ENCODE measurements around the gene JHY. TPM values are rescaled to one million over a fixed set of nuclear protein-coding genes. Genes with fewer than 3 reads are reported as not detected.

Gene JHY
- polyA plus RNA-seq, 1 of the 3 experiments (the other 2 are of a cell fraction): 2.9 TPM

- no peak for TF ChIP-seq NFIC (IDR thresholded peaks at IDR 0.05; ENCODE audit: borderline replicate concordance)
- TF ChIP-seq TAF1 (IDR thresholded peaks at IDR 0.05; ENCODE audit: borderline replicate concordance, low read depth, low read length): no peak
- TF ChIP-seq FOXM1 (IDR thresholded peaks at IDR 0.05; ENCODE audit: low read depth): no peak
- TF ChIP-seq USF1 (IDR thresholded peaks at IDR 0.05; ENCODE audit: borderline replicate concordance, low read depth): no peak
- no peak for TF ChIP-seq TEAD4 (IDR thresholded peaks at IDR 0.05; ENCODE audit: borderline replicate concordance, insufficient read depth)
- TF ChIP-seq POLR2AphosphoS5 (IDR thresholded peaks at IDR 0.05; ENCODE audit: low read depth, low read length): no peak
- TF ChIP-seq IRF3 (IDR thresholded peaks at IDR 0.05; ENCODE audit: low read depth, low read length): no peak
- no peak for TF ChIP-seq SMC3 (IDR thresholded peaks at IDR 0.05; ENCODE audit: low read depth, low read length)
- no peak for TF ChIP-seq FOSL2 (IDR thresholded peaks at IDR 0.05; ENCODE audit: borderline replicate concordance, low read depth)
- no peak for TF ChIP-seq MXI1 (IDR thresholded peaks at IDR 0.05; ENCODE audit: low read depth, low read length)
- H3K27ac ChIP-seq (ENCODE audit: low read depth in 2 of 2, low read length in 1 of 2): no peak overlapping the region
- no peak for DNase-seq
- H3K4me1 ChIP-seq (ENCODE audit: control insufficient read depth in 1 of 2, insufficient read depth in 2 of 2, low read depth in 1 of 2, low read length in 1 of 2): no peaks in the 10 kb centered on the region; a peak in 1 of 4 replicates
- H3K9me2 ChIP-seq: no peaks in the 10 kb centered on the region; the same call in 1 of the 2 replicates
- ChIA-PET CTCF (interaction anchor here (1.1 kb wide), 1 partner anchor 12 kb away, joined by 3 read pairs; no protein-coding TSS in a partner anchor), POLR2A (no interaction called here)
- 93% methylated on average over 2 of the region's 2 CpGs for WGBS (ENCODE audit: low lambda C conversion rate)
- H3K9me3 ChIP-seq: no peaks in the 10 kb centered on the region
- H3K36me3 ChIP-seq (replicated peaks in 1 of 2; ENCODE audit: control insufficient read depth in 1 of 2, insufficient read depth in 2 of 2, low read length in 1 of 2): peaks cover 0 to 11% of the 10 kb centered on the region in 2 experiments
- H3F3A ChIP-seq (replicated peaks; ENCODE audit: insufficient read depth): no peaks in the 10 kb centered on the region
- no peaks in the 10 kb centered on the region for H4K20me1 ChIP-seq (ENCODE audit: insufficient read depth)
- H3K4me2 ChIP-seq: no peak overlapping the region
- H3K9ac ChIP-seq: no peak overlapping the region
- H3K79me2 ChIP-seq (ENCODE audit: insufficient read depth): no peaks in the 10 kb centered on the region
- H2AFZ ChIP-seq (ENCODE audit: low read depth): no peak overlapping the region
- H3K4me3 ChIP-seq (ENCODE audit: low read depth in 2 of 2, low read length in 1 of 2): no peak overlapping the region
- H3K27me3 ChIP-seq (ENCODE audit: insufficient read depth): no peaks in the 10 kb centered on the region
These were observed 56.0 kb downstream of the JHY start for GRCh38 chr11:122938557-122938956.

- H3K27ac ChIP-seq (ENCODE audit: low read depth in 2 of 2, low read length in 1 of 2): no peak overlapping the region
- TF ChIP-seq MXI1 (IDR thresholded peaks at IDR 0.05; ENCODE audit: low read depth, low read length): no peak
- TF ChIP-seq SIN3A (IDR thresholded peaks at IDR 0.05; ENCODE audit: borderline replicate concordance, low read depth, low read length): no peak
- TF ChIP-seq, protein P1, sequence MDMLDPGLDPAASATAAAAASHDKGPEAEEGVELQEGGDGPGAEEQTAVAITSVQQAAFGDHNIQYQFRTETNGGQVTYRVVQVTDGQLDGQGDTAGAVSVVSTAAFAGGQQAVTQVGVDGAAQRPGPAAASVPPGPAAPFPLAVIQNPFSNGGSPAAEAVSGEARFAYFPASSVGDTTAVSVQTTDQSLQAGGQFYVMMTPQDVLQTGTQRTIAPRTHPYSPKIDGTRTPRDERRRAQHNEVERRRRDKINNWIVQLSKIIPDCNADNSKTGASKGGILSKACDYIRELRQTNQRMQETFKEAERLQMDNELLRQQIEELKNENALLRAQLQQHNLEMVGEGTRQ (IDR thresholded peaks at IDR 0.05; ENCODE audit: borderline replicate concordance, low read depth, low read length): no peak
- no peak for TF ChIP-seq FOSL2 (IDR thresholded peaks at IDR 0.05; ENCODE audit: borderline replicate concordance, low read depth)
- no peak for TF ChIP-seq NFIC (IDR thresholded peaks at IDR 0.05; ENCODE audit: borderline replicate concordance)
- no peak for TF ChIP-seq USF1 (IDR thresholded peaks at IDR 0.05; ENCODE audit: borderline replicate concordance, low read depth)
- no peak for TF ChIP-seq IRF3 (IDR thresholded peaks at IDR 0.05; ENCODE audit: low read depth, low read length)
- no peak for TF ChIP-seq YY1 (IDR thresholded peaks at IDR 0.05; ENCODE audit: low read depth)
- CTCF ChIA-PET: interaction anchor here (0.9 kb wide), 1 partner anchor 58 kb away, joined by 3 read pairs; no protein-coding TSS in a partner anchor
These were observed 68.7 kb downstream of the JHY start for GRCh38 chr11:122951211-122951610.

More at GRCh38 chr11:122951211-122951610, 68.7 kb downstream of the JHY start:
- no peak overlapping the region for H3K9ac ChIP-seq
- H3K4me3 ChIP-seq (ENCODE audit: low read depth in 2 of 2, low read length in 1 of 2): no peak overlapping the region
- POLR2A ChIA-PET: no interaction called here
- no peaks in the 10 kb centered on the region for H3K9me2 ChIP-seq
- H3K27me3 ChIP-seq (ENCODE audit: insufficient read depth): no peaks in the 10 kb centered on the region
- no peak overlapping the region for H2AFZ ChIP-seq (ENCODE audit: low read depth)
- no peaks in the 10 kb centered on the region for H3F3A ChIP-seq (replicated peaks; ENCODE audit: insufficient read depth)
- H3K9me3 ChIP-seq: no peaks in the 10 kb centered on the region
- no peak for DNase-seq
- 70% methylated on average over 2 of the region's 2 CpGs for WGBS (ENCODE audit: low lambda C conversion rate)
- H3K4me2 ChIP-seq: no peak overlapping the region
- H3K4me1 ChIP-seq (ENCODE audit: control insufficient read depth in 1 of 2, insufficient read depth in 2 of 2, low read depth in 1 of 2, low read length in 1 of 2): no peaks in the 10 kb centered on the region
- H3K36me3 ChIP-seq (replicated peaks in 1 of 2; ENCODE audit: control insufficient read depth in 1 of 2, insufficient read depth in 2 of 2, low read length in 1 of 2): peaks cover 0 to 5% of the 10 kb centered on the region in 2 experiments
- no peaks in the 10 kb centered on the region for H4K20me1 ChIP-seq (ENCODE audit: insufficient read depth)
- H3K79me2 ChIP-seq (ENCODE audit: insufficient read depth): no peaks in the 10 kb centered on the region

Measured in SK-N-SH (cell line).